ENCODE results near the gene RBM47.

GRCh38 chr4:40490481-40490880, 139.2 kb downstream of the RBM47 start:
- no peak for TF ChIP-seq CTCF (conservative IDR thresholded peaks at IDR 0.05 in 1 of 2, IDR thresholded peaks at IDR 0.05 in 1 of 2; ENCODE audit: low read depth in 1 of 2, low read length in 2 of 2)
- no peak for TF ChIP-seq EZH2 (IDR thresholded peaks at IDR 0.05; ENCODE audit: low read length, missing control alignments)
